K562 (cell line): Measurements from ENCODE around the gene BCAS3. TPM values are rescaled to one million over a fixed set of nuclear protein-coding genes. Genes with fewer than 3 reads are reported as not detected.

Experiments
- ATAC-seq: fragments of 200-7000 bp; cut with Tn5 transposase; 3 replicates; pipeline ENCODE4 v1.9.1; 2020; ENCODE audit warnings: moderate library complexity
- BruUV-seq: library from RNA; stranded (reverse); fragments of 400-500 nt; replicated peaks from 2 replicates; lab custom pipeline; 2021; lab: Mats Ljungman, UMichigan
- CTCF ChIA-PET: fragments of 300-600 bp; formaldehyde crosslinking; extraction: SDS; loops from one replicate; lab custom pipeline; 2021; ENCODE audit warnings: low intra/inter-chr PET ratio; lab: Yijun Ruan, JAX
- POLR2A ChIA-PET: fragments of 300-600, 350-650 bp; sonication (Branson Sonifier 250); formaldehyde crosslinking; extraction: SDS; loops from one replicate; lab custom pipeline; 2021; ENCODE audit warnings: antibody characterized with exemption, inconsistent platforms; lab: Yijun Ruan, JAX
- DNase-seq, 4 experiments: peaks; one replicate each; pipeline versions ENCODE4 v3.0.0 to v3.0.0-alpha.2; 2011 to 2018; ENCODE audit warnings: low spot score in 3 of 4, mixed read lengths in 3 of 4; ENCODE audit errors: extremely low read depth in 1 of 4
- FAIRE-seq: peaks from 2 replicates; lab custom pipeline; 2011; peaks lifted over from hg19 to GRCh38; lab: Jason Lieb, UNC
- H2AFZ ChIP-seq: 2 replicates; pipeline ENCODE4 v1.6.0; 2011; ENCODE audit warnings: low read depth, low read length, control low read depth, inconsistent platforms
- H3K27ac ChIP-seq: fragments of 200-600 bp; 3 replicates; pipeline ENCODE4 v1.8.0; 2011; ENCODE audit warnings: low read depth, mild to moderate bottlenecking, control low read depth, inconsistent platforms, low read length, moderate library complexity, mixed read lengths; ENCODE audit errors: extremely low read depth
- H3K27me3 ChIP-seq, 2 experiments: fragments of 300-600 bp in 1 of 2; 2 replicates in 1 of 2; 3 replicates in 1 of 2; pipeline versions ENCODE4 v1.6.0 to v1.8.0; 2011; ENCODE audit warnings: inconsistent platforms in 2 of 2, low read length in 2 of 2, mild to moderate bottlenecking in 1 of 2, mixed read lengths in 1 of 2, moderate library complexity in 1 of 2; ENCODE audit not compliant: control insufficient read depth in 2 of 2, insufficient read depth in 2 of 2
- H3K36me3 ChIP-seq: fragments of 300-600 bp; 3 replicates; pipeline ENCODE4 v1.8.0; 2011; ENCODE audit warnings: mild to moderate bottlenecking, low read length, inconsistent platforms; ENCODE audit not compliant: control insufficient read depth, insufficient read depth
- H3K4me1 ChIP-seq, 2 experiments: fragments of 200-600 bp in 1 of 2; replicated peaks in 1 of 2; 2 replicates in 1 of 2; 3 replicates in 1 of 2; pipeline versions ENCODE4 v1.5.1 to v1.8.0; 2011; ENCODE audit warnings: inconsistent platforms in 2 of 2, low read length in 2 of 2, mild to moderate bottlenecking in 1 of 2, mixed read lengths in 1 of 2, moderate library complexity in 1 of 2; ENCODE audit not compliant: control insufficient read depth in 2 of 2, insufficient read depth in 2 of 2
- H3K4me2 ChIP-seq: 2 replicates; pipeline ENCODE4 v1.6.1; 2011; ENCODE audit warnings: low read length, control low read depth, inconsistent platforms, mixed read lengths; ENCODE audit not compliant: insufficient read depth
- H3K4me3 ChIP-seq: fragments of 200-600 bp; sonication (generic), shearing (Covaris generic); 2 replicates; pipeline ENCODE4 v1.5.1; 2016; ENCODE audit warnings: control low read depth, inconsistent platforms
- H3K79me2 ChIP-seq: fragments of 200-600 bp; 3 replicates; pipeline ENCODE4 v1.8.0; 2011; ENCODE audit warnings: low read length, inconsistent platforms; ENCODE audit not compliant: control insufficient read depth, insufficient read depth
- H3K9ac ChIP-seq, 2 experiments: 2 replicates each; pipeline versions ENCODE4 v1.6.0 to v1.6.1; 2011; ENCODE audit warnings: low read depth in 2 of 2, low read length in 2 of 2, control low read depth in 1 of 2, inconsistent platforms in 1 of 2, mild to moderate bottlenecking in 1 of 2, mixed read lengths in 1 of 2; ENCODE audit not compliant: insufficient read depth in 1 of 2
- H3K9me1 ChIP-seq: one replicate; pipeline ENCODE4 v1.6.0; 2011; ENCODE audit warnings: inconsistent platforms, mild to moderate bottlenecking, low read length, moderate library complexity; ENCODE audit not compliant: control insufficient read depth, insufficient read depth
- H3K9me3 ChIP-seq: replicated peaks from 2 replicates; pipeline ENCODE4 v1.5.1; 2011; ENCODE audit warnings: low read depth, low read length, inconsistent platforms; ENCODE audit not compliant: control insufficient read depth, insufficient read depth
- H4K20me1 ChIP-seq: replicated peaks from 2 replicates; pipeline ENCODE4 v1.6.1; 2011; ENCODE audit warnings: low read length, inconsistent platforms, mixed read lengths; ENCODE audit not compliant: control insufficient read depth, insufficient read depth
- CEBPG ChIP-seq, 3 experiments: fragments of 200-800 bp in 1 of 3; sonication (Bioruptor generic) in 1 of 3; sonication (generic) in 1 of 3; formaldehyde crosslinking in 1 of 3; IDR thresholded peaks in 2 of 3; conservative IDR thresholded peaks in 1 of 3; 2 replicates each; pipeline versions ENCODE4 v1.6.1 to v1.8.0; 2016 to 2022; ENCODE audit warnings: missing compliant biosample characterization in 2 of 3, missing genetic modification characterization in 2 of 3, mild to moderate bottlenecking in 1 of 3, missing genetic modification reagents in 1 of 3
- CHCHD3 ChIP-seq: fragments of 250-450 bp; sonication (Bioruptor Pico); IDR thresholded peaks from 2 replicates; pipeline ENCODE4 v2.1.2; 2022; ENCODE audit warnings: mild to moderate bottlenecking
- ESRRA ChIP-seq: fragments of 450-650 bp; IDR thresholded peaks from 2 replicates; pipeline ENCODE4 v1.6.1; 2014; ENCODE audit warnings: low read depth, mild to moderate bottlenecking, moderate library complexity, borderline replicate concordance
- PRPF4 ChIP-seq: fragments of 200-400 bp; formaldehyde crosslinking; IDR thresholded peaks from one replicate; pipeline ENCODE4 v1.6.1; 2017; ENCODE audit warnings: low read length, low read depth, mild to moderate bottlenecking; ENCODE audit not compliant: insufficient read depth, poor library complexity, severe bottlenecking
- TAL1 ChIP-seq: fragments of 450-650 bp; IDR thresholded peaks from 2 replicates; pipeline ENCODE4 v1.6.1; 2016; ENCODE audit warnings: mild to moderate bottlenecking
- TRIM28 ChIP-seq: fragments of 450-650 bp; IDR thresholded peaks from 2 replicates; pipeline ENCODE4 v1.6.1; 2017
- YY1 ChIP-seq, 3 experiments: IDR thresholded peaks; 2 replicates each; pipeline ENCODE4 v1.6.1; 2011; ENCODE audit warnings: low read length in 2 of 3, mild to moderate bottlenecking in 2 of 3, moderate library complexity in 2 of 3, borderline replicate concordance in 1 of 3, control low read depth in 1 of 3, low read depth in 1 of 3; ENCODE audit not compliant: insufficient read depth in 3 of 3, insufficient replicate concordance in 2 of 3, control insufficient read depth in 1 of 3, insufficient read length in 1 of 3; ENCODE audit errors: extremely low read depth in 1 of 3
- ZFPM2 ChIP-seq: fragments of 250-450 bp; sonication (Bioruptor Pico); IDR thresholded peaks from 2 replicates; pipeline ENCODE4 v1.5.1; 2022; ENCODE audit warnings: mild to moderate bottlenecking
- ZNF12 ChIP-seq: sonication (generic); formaldehyde crosslinking; IDR thresholded peaks from 2 replicates; pipeline ENCODE4 v1.4.0; 2020; ENCODE audit warnings: mild to moderate bottlenecking, missing genetic modification reagents
- ZNF316 ChIP-seq: fragments of 450-650 bp; IDR thresholded peaks from 2 replicates; pipeline ENCODE4 v1.6.1; 2016
- ZNF431 ChIP-seq: sonication (generic); formaldehyde crosslinking; IDR thresholded peaks from 2 replicates; pipeline ENCODE4 v1.8.0; 2022; ENCODE audit warnings: mild to moderate bottlenecking, missing genetic modification reagents
- WGBS: fragments of 100-300 bp; shearing (Covaris generic); methylation state at CpG from one replicate; pipeline ENCODE4 v1.1.6; 2016; ENCODE audit warnings: low coverage, mixed read lengths; ENCODE audit not compliant: insufficient coverage; ENCODE audit errors: missing lambda C conversion rate; 5-methylcytosine and 5-hydroxymethylcytosine counted together
- in situ Hi-C: fragments of 300-500 bp; cut with MboI; formaldehyde crosslinking; loops from 4 replicates; pipeline ENCODE4 v1.15.0; 2018; ENCODE audit warnings: inconsistent platforms, mixed read lengths
- intact Hi-C: fragments of 100-400 bp; cut with micrococcal nuclease; formaldehyde crosslinking; loops from 2 replicates; pipeline ENCODE4 v1.14.2; 2022
- polyA plus RNA-seq, 8 experiments: library from polyadenylated mRNA; depleted of rRNA in 4 of 8; stranded (reverse) in 5 of 8; unstranded in 3 of 8; fragments of >200 nt; fragmentation: Nextera tagmentation in 2 of 8; fragmentation: Illumina TruSeq in 1 of 8; extraction: Ambion mirVana in 2 of 8; extraction: Trizol in 1 of 8; gene quantifications; 2 replicates each; pipeline versions ENCODE4 v1.2.1 to v1.2.3, GENCODE V29; 2011 to 2014; ENCODE audit warnings: inconsistent platforms in 1 of 8, missing spikeins in 1 of 8
- total RNA-seq, 7 experiments: library from RNA; depleted of rRNA in 6 of 7; stranded (reverse); fragments of >200 nt in 6 of 7; fragmentation: Illumina TruSeq in 2 of 7; extraction: Trizol in 2 of 7; gene quantifications; 2 replicates each; pipeline versions ENCODE4 v1.2.1 to v1.2.3, GENCODE V29; 2011 to 2021; ENCODE audit warnings: low replicate concordance in 1 of 7
- TF ChIP-seq, protein P1 (sequence below): fragments of 450-650 bp; IDR thresholded peaks from 2 replicates; pipeline ENCODE4 v1.6.1; 2016; ENCODE audit warnings: mild to moderate bottlenecking, moderate library complexity

Gene BCAS3
- total and polyA plus RNA-seq, 9 of the 15 experiments (the other 6 are each of a cell fraction or from before 2014, with no cell fraction given) = 1.9 to 5.5 (median 3.5) TPM

DNA sequence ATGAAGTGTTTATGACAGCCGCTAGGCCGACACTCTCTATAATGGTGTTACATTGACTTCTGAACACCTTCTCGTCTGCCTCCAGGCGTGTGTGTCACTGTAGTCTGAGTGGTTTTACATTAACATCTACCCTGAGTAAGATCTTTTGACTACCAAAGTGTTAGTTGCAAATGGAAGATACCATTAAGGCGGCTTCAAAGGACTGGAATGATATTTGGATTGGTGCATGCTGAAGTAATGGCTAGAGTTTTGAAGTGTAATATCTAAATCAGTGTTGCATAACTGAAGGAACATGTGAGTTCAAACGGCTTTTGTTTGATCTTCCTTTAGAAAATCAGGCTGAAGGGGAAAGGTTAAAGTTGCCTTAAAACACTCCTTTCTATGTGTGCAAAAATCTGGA is 52.2 kb downstream of the BCAS3 start:
- Histone ChIP-seq H3K27ac (no peak overlapping the region), H3K79me2 (no peaks in the 10 kb centered on the region), H3K4me2 (no peak overlapping the region), H3K36me3 (no peaks in the 10 kb centered on the region), H4K20me1 (no peaks in the 10 kb centered on the region), H3K9ac (no peak overlapping the region), H3K4me3 (no peak overlapping the region), H3K4me1 (no peaks in the 10 kb centered on the region), H2AFZ (no peak overlapping the region), H3K9me3 (no peaks in the 10 kb centered on the region), H3K9me1 (no peaks in the 10 kb centered on the region), H3K27me3 (peaks cover 0 to 10% of the 10 kb centered on the region in 2 experiments; a peak in 2 of 5 replicates)
- BruUV-seq = no TSS peak
- 3% methylated on average over 6 of the region's 6 CpGs for WGBS
- ATAC-seq (no peak), DNase-seq (no peak), FAIRE-seq (no peak)
- intact Hi-C loops = loop anchor here (10.0 kb wide), 1 partner anchor 245 kb away; no protein-coding TSS in a partner anchor
- ChIA-PET POLR2A (no interaction called here), CTCF (no interaction called here)
- in situ Hi-C loops = no loop called here
- TF ChIP-seq ZNF316 = no peak
- no peak for TF ChIP-seq ZNF12 (CRISPR knock-in tag)
- no peak for TF ChIP-seq CHCHD3
- TF ChIP-seq ZNF431 (CRISPR knock-in tag) = no peak
- no peak for TF ChIP-seq PRPF4
- TF ChIP-seq, protein P1, sequence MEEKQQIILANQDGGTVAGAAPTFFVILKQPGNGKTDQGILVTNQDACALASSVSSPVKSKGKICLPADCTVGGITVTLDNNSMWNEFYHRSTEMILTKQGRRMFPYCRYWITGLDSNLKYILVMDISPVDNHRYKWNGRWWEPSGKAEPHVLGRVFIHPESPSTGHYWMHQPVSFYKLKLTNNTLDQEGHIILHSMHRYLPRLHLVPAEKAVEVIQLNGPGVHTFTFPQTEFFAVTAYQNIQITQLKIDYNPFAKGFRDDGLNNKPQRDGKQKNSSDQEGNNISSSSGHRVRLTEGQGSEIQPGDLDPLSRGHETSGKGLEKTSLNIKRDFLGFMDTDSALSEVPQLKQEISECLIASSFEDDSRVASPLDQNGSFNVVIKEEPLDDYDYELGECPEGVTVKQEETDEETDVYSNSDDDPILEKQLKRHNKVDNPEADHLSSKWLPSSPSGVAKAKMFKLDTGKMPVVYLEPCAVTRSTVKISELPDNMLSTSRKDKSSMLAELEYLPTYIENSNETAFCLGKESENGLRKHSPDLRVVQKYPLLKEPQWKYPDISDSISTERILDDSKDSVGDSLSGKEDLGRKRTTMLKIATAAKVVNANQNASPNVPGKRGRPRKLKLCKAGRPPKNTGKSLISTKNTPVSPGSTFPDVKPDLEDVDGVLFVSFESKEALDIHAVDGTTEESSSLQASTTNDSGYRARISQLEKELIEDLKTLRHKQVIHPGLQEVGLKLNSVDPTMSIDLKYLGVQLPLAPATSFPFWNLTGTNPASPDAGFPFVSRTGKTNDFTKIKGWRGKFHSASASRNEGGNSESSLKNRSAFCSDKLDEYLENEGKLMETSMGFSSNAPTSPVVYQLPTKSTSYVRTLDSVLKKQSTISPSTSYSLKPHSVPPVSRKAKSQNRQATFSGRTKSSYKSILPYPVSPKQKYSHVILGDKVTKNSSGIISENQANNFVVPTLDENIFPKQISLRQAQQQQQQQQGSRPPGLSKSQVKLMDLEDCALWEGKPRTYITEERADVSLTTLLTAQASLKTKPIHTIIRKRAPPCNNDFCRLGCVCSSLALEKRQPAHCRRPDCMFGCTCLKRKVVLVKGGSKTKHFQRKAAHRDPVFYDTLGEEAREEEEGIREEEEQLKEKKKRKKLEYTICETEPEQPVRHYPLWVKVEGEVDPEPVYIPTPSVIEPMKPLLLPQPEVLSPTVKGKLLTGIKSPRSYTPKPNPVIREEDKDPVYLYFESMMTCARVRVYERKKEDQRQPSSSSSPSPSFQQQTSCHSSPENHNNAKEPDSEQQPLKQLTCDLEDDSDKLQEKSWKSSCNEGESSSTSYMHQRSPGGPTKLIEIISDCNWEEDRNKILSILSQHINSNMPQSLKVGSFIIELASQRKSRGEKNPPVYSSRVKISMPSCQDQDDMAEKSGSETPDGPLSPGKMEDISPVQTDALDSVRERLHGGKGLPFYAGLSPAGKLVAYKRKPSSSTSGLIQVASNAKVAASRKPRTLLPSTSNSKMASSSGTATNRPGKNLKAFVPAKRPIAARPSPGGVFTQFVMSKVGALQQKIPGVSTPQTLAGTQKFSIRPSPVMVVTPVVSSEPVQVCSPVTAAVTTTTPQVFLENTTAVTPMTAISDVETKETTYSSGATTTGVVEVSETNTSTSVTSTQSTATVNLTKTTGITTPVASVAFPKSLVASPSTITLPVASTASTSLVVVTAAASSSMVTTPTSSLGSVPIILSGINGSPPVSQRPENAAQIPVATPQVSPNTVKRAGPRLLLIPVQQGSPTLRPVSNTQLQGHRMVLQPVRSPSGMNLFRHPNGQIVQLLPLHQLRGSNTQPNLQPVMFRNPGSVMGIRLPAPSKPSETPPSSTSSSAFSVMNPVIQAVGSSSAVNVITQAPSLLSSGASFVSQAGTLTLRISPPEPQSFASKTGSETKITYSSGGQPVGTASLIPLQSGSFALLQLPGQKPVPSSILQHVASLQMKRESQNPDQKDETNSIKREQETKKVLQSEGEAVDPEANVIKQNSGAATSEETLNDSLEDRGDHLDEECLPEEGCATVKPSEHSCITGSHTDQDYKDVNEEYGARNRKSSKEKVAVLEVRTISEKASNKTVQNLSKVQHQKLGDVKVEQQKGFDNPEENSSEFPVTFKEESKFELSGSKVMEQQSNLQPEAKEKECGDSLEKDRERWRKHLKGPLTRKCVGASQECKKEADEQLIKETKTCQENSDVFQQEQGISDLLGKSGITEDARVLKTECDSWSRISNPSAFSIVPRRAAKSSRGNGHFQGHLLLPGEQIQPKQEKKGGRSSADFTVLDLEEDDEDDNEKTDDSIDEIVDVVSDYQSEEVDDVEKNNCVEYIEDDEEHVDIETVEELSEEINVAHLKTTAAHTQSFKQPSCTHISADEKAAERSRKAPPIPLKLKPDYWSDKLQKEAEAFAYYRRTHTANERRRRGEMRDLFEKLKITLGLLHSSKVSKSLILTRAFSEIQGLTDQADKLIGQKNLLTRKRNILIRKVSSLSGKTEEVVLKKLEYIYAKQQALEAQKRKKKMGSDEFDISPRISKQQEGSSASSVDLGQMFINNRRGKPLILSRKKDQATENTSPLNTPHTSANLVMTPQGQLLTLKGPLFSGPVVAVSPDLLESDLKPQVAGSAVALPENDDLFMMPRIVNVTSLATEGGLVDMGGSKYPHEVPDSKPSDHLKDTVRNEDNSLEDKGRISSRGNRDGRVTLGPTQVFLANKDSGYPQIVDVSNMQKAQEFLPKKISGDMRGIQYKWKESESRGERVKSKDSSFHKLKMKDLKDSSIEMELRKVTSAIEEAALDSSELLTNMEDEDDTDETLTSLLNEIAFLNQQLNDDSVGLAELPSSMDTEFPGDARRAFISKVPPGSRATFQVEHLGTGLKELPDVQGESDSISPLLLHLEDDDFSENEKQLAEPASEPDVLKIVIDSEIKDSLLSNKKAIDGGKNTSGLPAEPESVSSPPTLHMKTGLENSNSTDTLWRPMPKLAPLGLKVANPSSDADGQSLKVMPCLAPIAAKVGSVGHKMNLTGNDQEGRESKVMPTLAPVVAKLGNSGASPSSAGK = no peak
- no peak for TF ChIP-seq CEBPG (CRISPR knock-in tag; IDR thresholded peaks at IDR 0.05)
- peak; percentile 14 to 39; a peak in 1 of 4 replicates for TF ChIP-seq CEBPG (tag; conservative IDR thresholded peaks at IDR 0.05 in 1 of 2, IDR thresholded peaks at IDR 0.05 in 1 of 2)
- TF ChIP-seq TAL1 = no peak
- no peak for TF ChIP-seq TRIM28
- no peak for TF ChIP-seq ZFPM2
- no peak for TF ChIP-seq YY1 (IDR thresholded peaks at IDR 0.05; ENCODE audit: borderline replicate concordance in 1 of 3, control insufficient read depth in 1 of 3, extremely low read depth in 1 of 3, insufficient read depth in 3 of 3, insufficient read length in 1 of 3, insufficient replicate concordance in 2 of 3, low read depth in 1 of 3, low read length in 2 of 3)
- no peak for TF ChIP-seq ESRRA
